GM23338 (cell line): ENCODE data around the gene SHKBP1.

ENCODE experiments used
- EZH2 ChIP-seq: fragments of 200-600 bp; sonication (generic); IDR thresholded peaks from one replicate; pipeline ENCODE4 v1.8.0; 2017; ENCODE audit warnings: antibody characterized with exemption, mild to moderate bottlenecking, low read depth; ENCODE audit not compliant: unreplicated experiment
- POLR2AphosphoS5 ChIP-seq: IDR thresholded peaks from 2 replicates; pipeline ENCODE4 v1.6.1; 2016; ENCODE audit warnings: antibody characterized with exemption, low read depth
- STAT1 ChIP-seq: IDR thresholded peaks from one replicate; pipeline ENCODE4 v1.6.1; 2016; ENCODE audit warnings: antibody characterized with exemption; ENCODE audit not compliant: unreplicated experiment
- TF ChIP-seq, protein P1 (sequence below), 2 experiments: fragments of 200-600 bp in 1 of 2; sonication (generic) in 1 of 2; conservative IDR thresholded peaks; 2 replicates each; pipeline versions ENCODE4 v1.5.1 to v1.6.1; 2016 to 2017; ENCODE audit warnings: antibody characterized with exemption in 2 of 2, low read depth in 2 of 2, mild to moderate bottlenecking in 2 of 2, moderate library complexity in 1 of 2
- TF ChIP-seq, protein P2 (sequence below): IDR thresholded peaks from one replicate; pipeline ENCODE4 v1.6.1; 2018; ENCODE audit warnings: antibody characterized with exemption; ENCODE audit not compliant: unreplicated experiment

- TF ChIP-seq, protein P1, sequence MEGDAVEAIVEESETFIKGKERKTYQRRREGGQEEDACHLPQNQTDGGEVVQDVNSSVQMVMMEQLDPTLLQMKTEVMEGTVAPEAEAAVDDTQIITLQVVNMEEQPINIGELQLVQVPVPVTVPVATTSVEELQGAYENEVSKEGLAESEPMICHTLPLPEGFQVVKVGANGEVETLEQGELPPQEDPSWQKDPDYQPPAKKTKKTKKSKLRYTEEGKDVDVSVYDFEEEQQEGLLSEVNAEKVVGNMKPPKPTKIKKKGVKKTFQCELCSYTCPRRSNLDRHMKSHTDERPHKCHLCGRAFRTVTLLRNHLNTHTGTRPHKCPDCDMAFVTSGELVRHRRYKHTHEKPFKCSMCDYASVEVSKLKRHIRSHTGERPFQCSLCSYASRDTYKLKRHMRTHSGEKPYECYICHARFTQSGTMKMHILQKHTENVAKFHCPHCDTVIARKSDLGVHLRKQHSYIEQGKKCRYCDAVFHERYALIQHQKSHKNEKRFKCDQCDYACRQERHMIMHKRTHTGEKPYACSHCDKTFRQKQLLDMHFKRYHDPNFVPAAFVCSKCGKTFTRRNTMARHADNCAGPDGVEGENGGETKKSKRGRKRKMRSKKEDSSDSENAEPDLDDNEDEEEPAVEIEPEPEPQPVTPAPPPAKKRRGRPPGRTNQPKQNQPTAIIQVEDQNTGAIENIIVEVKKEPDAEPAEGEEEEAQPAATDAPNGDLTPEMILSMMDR (conservative IDR thresholded peaks at IDR 0.05; ENCODE audit: low read depth in 2 of 2): no peak
- no peak for TF ChIP-seq POLR2AphosphoS5
- TF ChIP-seq EZH2: no peak
- no peak for TF ChIP-seq STAT1
- TF ChIP-seq, protein P2, sequence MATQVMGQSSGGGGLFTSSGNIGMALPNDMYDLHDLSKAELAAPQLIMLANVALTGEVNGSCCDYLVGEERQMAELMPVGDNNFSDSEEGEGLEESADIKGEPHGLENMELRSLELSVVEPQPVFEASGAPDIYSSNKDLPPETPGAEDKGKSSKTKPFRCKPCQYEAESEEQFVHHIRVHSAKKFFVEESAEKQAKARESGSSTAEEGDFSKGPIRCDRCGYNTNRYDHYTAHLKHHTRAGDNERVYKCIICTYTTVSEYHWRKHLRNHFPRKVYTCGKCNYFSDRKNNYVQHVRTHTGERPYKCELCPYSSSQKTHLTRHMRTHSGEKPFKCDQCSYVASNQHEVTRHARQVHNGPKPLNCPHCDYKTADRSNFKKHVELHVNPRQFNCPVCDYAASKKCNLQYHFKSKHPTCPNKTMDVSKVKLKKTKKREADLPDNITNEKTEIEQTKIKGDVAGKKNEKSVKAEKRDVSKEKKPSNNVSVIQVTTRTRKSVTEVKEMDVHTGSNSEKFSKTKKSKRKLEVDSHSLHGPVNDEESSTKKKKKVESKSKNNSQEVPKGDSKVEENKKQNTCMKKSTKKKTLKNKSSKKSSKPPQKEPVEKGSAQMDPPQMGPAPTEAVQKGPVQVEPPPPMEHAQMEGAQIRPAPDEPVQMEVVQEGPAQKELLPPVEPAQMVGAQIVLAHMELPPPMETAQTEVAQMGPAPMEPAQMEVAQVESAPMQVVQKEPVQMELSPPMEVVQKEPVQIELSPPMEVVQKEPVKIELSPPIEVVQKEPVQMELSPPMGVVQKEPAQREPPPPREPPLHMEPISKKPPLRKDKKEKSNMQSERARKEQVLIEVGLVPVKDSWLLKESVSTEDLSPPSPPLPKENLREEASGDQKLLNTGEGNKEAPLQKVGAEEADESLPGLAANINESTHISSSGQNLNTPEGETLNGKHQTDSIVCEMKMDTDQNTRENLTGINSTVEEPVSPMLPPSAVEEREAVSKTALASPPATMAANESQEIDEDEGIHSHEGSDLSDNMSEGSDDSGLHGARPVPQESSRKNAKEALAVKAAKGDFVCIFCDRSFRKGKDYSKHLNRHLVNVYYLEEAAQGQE: no peak
These were observed 34.4 kb downstream of the SHKBP1 start for GRCh38 chr19:40611096-40611495.
